GM23338 (cell line): Measurements from ENCODE around the gene MAST4. TPM values are rescaled to one million over a fixed set of nuclear protein-coding genes. Genes with fewer than 3 reads are reported as not detected.

ENCODE experiments used
- ATAC-seq: fragments of 200-7000 bp; cut with Tn5 transposase; 3 replicates; pipeline ENCODE4 v1.9.1; 2020
- DNase-seq: peaks from one replicate; pipeline ENCODE4 v3.0.0-alpha.2; 2015; ENCODE audit warnings: low spot score
- H2AFZ ChIP-seq: fragments of 200-600 bp; sonication (generic); 2 replicates; pipeline ENCODE4 v1.8.0; 2016; ENCODE audit warnings: antibody characterized with exemption, mild to moderate bottlenecking, moderate library complexity
- H3F3A ChIP-seq: fragments of 200-600 bp; sonication (generic); replicated peaks from 2 replicates; pipeline ENCODE4 v1.8.0; 2017; ENCODE audit warnings: antibody characterized with exemption, mixed run types, low read depth
- H3K27ac ChIP-seq: fragments of 200-600 bp; sonication (generic); 2 replicates; pipeline ENCODE4 v1.6.1; 2016; ENCODE audit warnings: low read depth
- H3K27me3 ChIP-seq: fragments of 200-600 bp; sonication (generic); 2 replicates; pipeline ENCODE4 v1.8.0; 2016; ENCODE audit warnings: mild to moderate bottlenecking, mixed run types, moderate library complexity; ENCODE audit not compliant: insufficient read depth
- H3K36me3 ChIP-seq: fragments of 200-600 bp; sonication (generic); 2 replicates; pipeline ENCODE4 v1.8.0; 2016; ENCODE audit warnings: mild to moderate bottlenecking; ENCODE audit not compliant: insufficient read depth
- H3K4me1 ChIP-seq: fragments of 200-600 bp; sonication (generic); 2 replicates; pipeline ENCODE4 v1.8.0; 2016; ENCODE audit warnings: mild to moderate bottlenecking, moderate library complexity; ENCODE audit not compliant: insufficient read depth
- H3K4me2 ChIP-seq: fragments of 200-600 bp; sonication (generic); 2 replicates; pipeline ENCODE4 v1.7.1; 2017; ENCODE audit warnings: mixed run types
- H3K4me3 ChIP-seq: fragments of 200-600 bp; sonication (generic); 2 replicates; pipeline ENCODE4 v1.6.1; 2016; ENCODE audit warnings: mixed run types
- H3K79me2 ChIP-seq: fragments of 200-600 bp; sonication (generic); replicated peaks from 2 replicates; pipeline ENCODE4 v1.8.0; 2017; ENCODE audit warnings: mild to moderate bottlenecking; ENCODE audit not compliant: insufficient read depth
- H3K9me2 ChIP-seq: fragments of 200-600 bp; sonication (generic); 2 replicates; pipeline ENCODE4 v1.8.0; 2017; ENCODE audit not compliant: insufficient read depth
- H4K20me1 ChIP-seq: fragments of 200-600 bp; sonication (generic); replicated peaks from 2 replicates; pipeline ENCODE4 v1.8.0; 2017; ENCODE audit warnings: mild to moderate bottlenecking; ENCODE audit not compliant: insufficient read depth
- H3K27ac Mint-ChIP-seq: 2 replicates; pipeline ENCODE4 v1.8.0; 2020; ENCODE audit warnings: inconsistent platforms, mild to moderate bottlenecking, moderate library complexity, mixed read lengths
- H3K27me3 Mint-ChIP-seq: 3 replicates; pipeline ENCODE4 v1.8.0; 2022; ENCODE audit warnings: low read depth, mild to moderate bottlenecking, moderate library complexity, mixed read lengths, inconsistent platforms; ENCODE audit not compliant: insufficient read depth, poor library complexity
- H3K36me3 Mint-ChIP-seq: 3 replicates; pipeline ENCODE4 v1.8.0; 2021; ENCODE audit warnings: low read depth, mild to moderate bottlenecking, inconsistent platforms, moderate library complexity, mixed read lengths
- H3K4me1 Mint-ChIP-seq: 3 replicates; pipeline ENCODE4 v1.8.0; 2020; ENCODE audit warnings: mild to moderate bottlenecking, inconsistent platforms, mixed read lengths
- H3K4me3 Mint-ChIP-seq: 3 replicates; pipeline ENCODE4 v1.8.0; 2021; ENCODE audit warnings: moderate library complexity, mild to moderate bottlenecking, inconsistent platforms, mixed read lengths
- H3K9me3 Mint-ChIP-seq: 3 replicates; pipeline ENCODE4 v1.8.0; 2020; ENCODE audit warnings: moderate library complexity, mild to moderate bottlenecking, inconsistent platforms, mixed read lengths
- CREB1 ChIP-seq: fragments of 250-450 bp; sonication (Bioruptor Pico); IDR thresholded peaks from 2 replicates; pipeline ENCODE4 v1.5.0; 2020; ENCODE audit warnings: low read depth, mild to moderate bottlenecking, moderate library complexity
- CTCF ChIP-seq, 2 experiments: fragments of 200-600 bp in 1 of 2; sonication (generic) in 1 of 2; conservative IDR thresholded peaks; 2 replicates each; pipeline versions ENCODE4 v1.5.1 to v1.6.1; 2016 to 2017; ENCODE audit warnings: antibody characterized with exemption in 2 of 2, low read depth in 2 of 2, mild to moderate bottlenecking in 2 of 2, moderate library complexity in 1 of 2
- EZH2 ChIP-seq: fragments of 200-600 bp; sonication (generic); IDR thresholded peaks from one replicate; pipeline ENCODE4 v1.8.0; 2017; ENCODE audit warnings: antibody characterized with exemption, mild to moderate bottlenecking, low read depth; ENCODE audit not compliant: unreplicated experiment
- EZH2phosphoT487 ChIP-seq: fragments of 200-600 bp; sonication (generic); IDR thresholded peaks from one replicate; pipeline ENCODE4 v1.8.1; 2018; ENCODE audit warnings: antibody characterized with exemption; ENCODE audit not compliant: unreplicated experiment
- NANOG ChIP-seq: IDR thresholded peaks from 2 replicates; pipeline ENCODE4 v1.6.1; 2016; ENCODE audit warnings: antibody characterized with exemption, borderline replicate concordance
- POLR2AphosphoS5 ChIP-seq: IDR thresholded peaks from 2 replicates; pipeline ENCODE4 v1.6.1; 2016; ENCODE audit warnings: antibody characterized with exemption, low read depth
- ZNF462 ChIP-seq: fragments of 250-450 bp; sonication (Bioruptor Pico); IDR thresholded peaks from 2 replicates; pipeline ENCODE4 v1.5.0; 2020; ENCODE audit warnings: mild to moderate bottlenecking, moderate library complexity
- polyA plus RNA-seq: library from polyadenylated mRNA; unstranded; fragments of >200 nt; fragmentation: Nextera tagmentation; extraction: Ambion mirVana; gene quantifications from 2 replicates; pipeline ENCODE4 v1.2.1, GENCODE V29; 2016
- total RNA-seq: library from RNA; depleted of rRNA; stranded (reverse); fragments of >200 nt; shearing (Covaris generic); gene quantifications from 2 replicates; pipeline ENCODE4 v1.2.3, GENCODE V29; 2014
- TF ChIP-seq, protein P1 (sequence below): IDR thresholded peaks from 2 replicates; pipeline ENCODE4 v1.6.1; 2016; ENCODE audit warnings: antibody characterized with exemption

MAST4 gene
- total and polyA plus RNA-seq, 2 experiments from 2014 or later, result 3.6 to 8.5 TPM

- TF ChIP-seq ZNF462 (no peak), CTCF (conservative IDR thresholded peaks at IDR 0.05; ENCODE audit: low read depth in 2 of 2) (no peak), EZH2phosphoT487 (no peak), POLR2AphosphoS5 (no peak), CREB1 (CRISPR knock-in tag) (no peak)
Measured at GRCh38 chr5:66793049-66793448, 196.9 kb downstream of the MAST4 start (continued).

DNA sequence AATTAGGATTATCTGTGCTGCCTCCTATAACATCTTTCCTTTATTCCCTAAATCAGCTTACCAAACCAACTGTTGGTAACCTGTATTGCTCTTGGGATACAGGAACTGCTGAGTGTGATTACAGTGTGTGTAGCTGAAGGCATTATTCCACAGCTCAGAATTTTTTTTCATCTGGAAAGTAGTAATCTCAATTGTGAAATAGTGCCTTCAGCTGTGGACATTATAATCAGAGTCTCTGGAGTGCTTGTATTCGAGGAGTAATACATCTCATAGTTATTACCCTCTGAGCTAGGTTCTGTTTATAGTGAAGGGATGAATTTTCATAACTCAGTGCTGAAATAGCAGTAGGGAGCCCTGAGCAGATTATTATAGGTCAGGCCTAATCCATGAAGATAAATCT lies 199.5 kb downstream of the MAST4 start:
- H4K20me1 ChIP-seq, result no peaks in the 10 kb centered on the region
- no peak overlapping the region for H3K4me3 Mint-ChIP-seq
- H3K4me1 ChIP-seq, result no peaks in the 10 kb centered on the region
- H3K9me3 Mint-ChIP-seq, result no peaks in the 10 kb centered on the region
- H3K27me3 ChIP-seq, result no peaks in the 10 kb centered on the region
- H3F3A ChIP-seq, result no peaks in the 10 kb centered on the region
- no peak overlapping the region for H3K4me2 ChIP-seq
- no peak overlapping the region for H3K4me3 ChIP-seq
- no peaks in the 10 kb centered on the region for H3K36me3 ChIP-seq
- TF ChIP-seq, protein P1, sequence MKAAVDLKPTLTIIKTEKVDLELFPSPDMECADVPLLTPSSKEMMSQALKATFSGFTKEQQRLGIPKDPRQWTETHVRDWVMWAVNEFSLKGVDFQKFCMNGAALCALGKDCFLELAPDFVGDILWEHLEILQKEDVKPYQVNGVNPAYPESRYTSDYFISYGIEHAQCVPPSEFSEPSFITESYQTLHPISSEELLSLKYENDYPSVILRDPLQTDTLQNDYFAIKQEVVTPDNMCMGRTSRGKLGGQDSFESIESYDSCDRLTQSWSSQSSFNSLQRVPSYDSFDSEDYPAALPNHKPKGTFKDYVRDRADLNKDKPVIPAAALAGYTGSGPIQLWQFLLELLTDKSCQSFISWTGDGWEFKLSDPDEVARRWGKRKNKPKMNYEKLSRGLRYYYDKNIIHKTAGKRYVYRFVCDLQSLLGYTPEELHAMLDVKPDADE, result no peak
- TF ChIP-seq EZH2phosphoT487 (no peak), CREB1 (CRISPR knock-in tag) (no peak), NANOG (no peak), EZH2 (no peak)
- no peak for DNase-seq
- H3K9me2 ChIP-seq, result no peaks in the 10 kb centered on the region
- no peaks in the 10 kb centered on the region for H3K79me2 ChIP-seq
- ATAC-seq, result no peak
- no peaks in the 10 kb centered on the region for H3K36me3 Mint-ChIP-seq
- H3K27ac Mint-ChIP-seq, result no peak overlapping the region
- H2AFZ ChIP-seq, result no peak overlapping the region
- H3K27me3 Mint-ChIP-seq, result no peaks in the 10 kb centered on the region
- H3K4me1 Mint-ChIP-seq, result no peaks in the 10 kb centered on the region
- H3K27ac ChIP-seq, result no peak overlapping the region
